ENCODE results near the gene NDUFB7.
"Not testable (repeated sequence)": the region's sequence is repeated elsewhere in the genome, so short reads cannot be mapped to it uniquely, and the experiment has no call there.

NDUFB7 gene

DNA sequence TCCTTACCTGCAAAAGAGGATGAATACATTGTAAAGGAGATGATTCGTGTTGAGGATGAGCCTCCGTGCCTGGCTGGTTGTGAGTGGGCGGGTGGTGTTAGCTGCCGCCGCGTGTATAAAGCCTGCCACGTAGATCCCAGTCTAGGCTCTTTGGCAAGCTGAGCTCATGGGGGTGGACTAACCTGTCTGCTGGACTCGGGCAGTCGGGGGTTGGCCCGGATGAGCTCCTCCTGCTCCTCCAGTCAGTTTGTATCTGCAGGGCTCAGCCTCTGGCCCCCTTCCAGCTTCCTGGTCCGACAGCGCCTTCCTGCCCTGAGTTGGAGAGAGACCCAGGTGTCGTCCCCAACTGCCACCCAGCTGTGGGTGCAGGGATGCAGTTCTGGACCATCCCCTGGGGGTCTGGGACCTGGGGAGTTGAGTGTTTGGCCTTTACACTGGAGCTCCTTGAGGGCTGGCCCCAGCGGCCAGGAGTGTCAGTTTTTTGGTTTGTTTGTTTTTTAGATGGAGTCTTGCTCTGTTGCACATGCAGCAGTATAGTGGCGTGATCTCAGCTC lies 21.6 kb downstream of the NDUFB7 start:
- TF ChIP-seq, protein P1, sequence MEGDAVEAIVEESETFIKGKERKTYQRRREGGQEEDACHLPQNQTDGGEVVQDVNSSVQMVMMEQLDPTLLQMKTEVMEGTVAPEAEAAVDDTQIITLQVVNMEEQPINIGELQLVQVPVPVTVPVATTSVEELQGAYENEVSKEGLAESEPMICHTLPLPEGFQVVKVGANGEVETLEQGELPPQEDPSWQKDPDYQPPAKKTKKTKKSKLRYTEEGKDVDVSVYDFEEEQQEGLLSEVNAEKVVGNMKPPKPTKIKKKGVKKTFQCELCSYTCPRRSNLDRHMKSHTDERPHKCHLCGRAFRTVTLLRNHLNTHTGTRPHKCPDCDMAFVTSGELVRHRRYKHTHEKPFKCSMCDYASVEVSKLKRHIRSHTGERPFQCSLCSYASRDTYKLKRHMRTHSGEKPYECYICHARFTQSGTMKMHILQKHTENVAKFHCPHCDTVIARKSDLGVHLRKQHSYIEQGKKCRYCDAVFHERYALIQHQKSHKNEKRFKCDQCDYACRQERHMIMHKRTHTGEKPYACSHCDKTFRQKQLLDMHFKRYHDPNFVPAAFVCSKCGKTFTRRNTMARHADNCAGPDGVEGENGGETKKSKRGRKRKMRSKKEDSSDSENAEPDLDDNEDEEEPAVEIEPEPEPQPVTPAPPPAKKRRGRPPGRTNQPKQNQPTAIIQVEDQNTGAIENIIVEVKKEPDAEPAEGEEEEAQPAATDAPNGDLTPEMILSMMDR (IDR thresholded peaks at IDR 0.05; ENCODE audit: low read depth, low read length): no peak

DNA sequence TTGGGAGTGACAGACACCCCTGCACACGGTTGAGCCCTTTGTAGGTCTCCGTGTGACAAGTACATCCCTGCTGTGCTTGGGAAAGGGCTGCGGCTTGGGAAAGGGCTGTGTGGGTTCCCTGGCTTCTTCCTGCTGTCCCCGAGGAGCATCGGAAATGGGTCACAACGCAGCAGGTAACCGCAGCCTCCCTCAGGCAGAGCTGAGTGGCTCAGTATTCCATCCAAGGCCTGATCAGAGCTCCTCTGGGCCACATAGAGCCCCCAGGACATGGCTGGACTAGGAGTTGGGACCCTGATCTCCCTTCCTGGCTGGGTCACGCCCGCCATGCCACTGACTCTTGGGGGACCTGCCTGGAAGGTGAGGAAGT lies 26.2 kb downstream of the NDUFB7 start:
- no peak for DNase-seq (ENCODE audit: extremely low read depth, low read depth)
- TF ChIP-seq, protein P1 (IDR thresholded peaks at IDR 0.05; ENCODE audit: low read depth, low read length): no peak

More for the DNA sequence above, 21.6 kb downstream of the NDUFB7 start:
- DNase-seq (ENCODE audit: extremely low read depth, low read depth): no peak

DNA sequence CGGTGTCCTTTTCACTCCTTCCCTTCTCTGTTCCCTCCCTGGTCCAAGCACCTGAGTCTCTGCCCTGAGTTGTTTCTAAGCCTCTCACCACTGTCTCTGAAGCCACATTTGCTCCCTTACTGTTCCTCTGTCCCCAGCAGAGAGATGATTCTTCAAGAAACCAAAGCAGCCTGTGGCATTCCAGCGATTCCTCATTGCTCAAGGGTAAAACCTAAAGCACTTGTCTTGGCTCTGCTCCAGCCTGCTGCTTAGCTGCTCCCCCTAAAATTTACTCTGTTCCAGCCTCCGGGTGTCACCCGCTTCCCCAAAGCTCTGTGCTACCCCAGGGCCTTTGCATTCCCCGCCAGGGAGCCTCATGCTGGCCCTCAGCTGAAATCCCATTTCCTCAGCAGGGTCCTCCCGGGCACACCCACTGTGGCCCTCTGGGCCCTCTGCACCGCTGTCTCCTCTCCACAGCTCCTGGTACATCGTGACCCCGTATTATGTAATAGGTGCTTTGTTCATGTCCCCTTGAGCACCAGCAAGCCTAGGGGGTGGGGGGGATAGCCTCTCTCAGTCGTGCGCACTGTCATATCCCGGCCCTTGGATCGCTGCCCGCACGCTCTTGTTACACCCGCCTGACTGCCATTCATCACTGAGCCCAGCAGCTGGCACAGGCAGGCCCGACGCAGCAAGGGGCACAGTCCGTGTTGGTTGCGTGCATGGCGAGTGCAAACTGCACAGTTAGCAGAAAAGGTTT lies 26.7 kb downstream of the NDUFB7 start:
- TF ChIP-seq, protein P1 (IDR thresholded peaks at IDR 0.05; ENCODE audit: low read depth, low read length): no peak
- no peak for DNase-seq (ENCODE audit: extremely low read depth, low read depth)

DNA sequence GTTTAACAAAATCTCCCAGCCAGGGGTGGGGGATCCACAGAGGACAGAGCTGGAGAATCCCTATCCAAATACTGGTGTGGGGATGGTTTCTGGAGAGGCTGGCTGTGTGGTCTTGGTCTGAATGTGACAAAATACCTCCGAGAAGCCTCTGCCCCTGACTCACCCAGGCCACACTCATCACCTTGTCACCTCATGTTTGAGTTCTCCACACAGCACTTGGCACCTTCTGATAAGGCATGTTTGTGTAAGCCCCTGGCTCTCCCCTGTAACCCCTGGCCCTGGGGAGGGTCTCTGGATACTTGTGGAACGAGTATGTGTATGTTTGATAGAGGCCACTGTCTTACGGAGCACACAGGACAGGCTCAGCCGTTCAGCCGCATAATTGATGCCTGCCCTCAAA lies 27.8 kb downstream of the NDUFB7 start:
- TF ChIP-seq, protein P1 (IDR thresholded peaks at IDR 0.05; ENCODE audit: low read depth, low read length): no peak
- DNase-seq (ENCODE audit: extremely low read depth, low read depth): no peak

DNA sequence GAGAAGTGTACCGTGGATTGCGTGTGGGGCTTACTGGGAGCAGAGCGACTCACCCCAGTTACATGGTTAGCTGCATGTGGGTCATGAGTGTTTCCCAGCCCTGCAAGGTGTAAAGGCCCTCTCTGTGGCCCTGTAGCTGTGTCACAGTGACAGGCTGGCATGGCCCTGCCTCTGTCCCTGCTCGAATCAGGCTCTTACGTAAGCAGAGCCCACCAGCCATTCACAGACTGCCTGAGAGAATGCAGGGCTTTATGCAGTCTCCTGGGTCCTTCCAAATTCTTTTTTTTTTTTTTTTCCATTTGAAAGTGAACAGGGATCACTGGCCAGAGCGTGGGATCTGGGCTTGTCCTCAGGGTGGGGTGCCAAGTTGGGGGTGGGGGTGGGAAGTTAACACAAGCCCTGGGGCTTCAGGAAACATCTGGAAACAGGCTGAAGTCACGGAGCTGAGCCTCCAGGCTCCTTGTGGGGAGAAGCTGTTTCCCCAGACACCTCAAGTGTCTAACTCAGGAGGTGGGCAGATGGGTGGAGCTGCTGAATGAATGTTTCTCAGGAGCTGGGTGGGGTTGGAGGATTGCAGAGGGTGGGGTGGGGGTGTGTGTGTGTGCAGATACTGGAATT lies 29.0 kb downstream of the NDUFB7 start:
- TF ChIP-seq, protein P1 (IDR thresholded peaks at IDR 0.05; ENCODE audit: low read depth, low read length): no peak
- DNase-seq (ENCODE audit: extremely low read depth, low read depth): no peak

DNA sequence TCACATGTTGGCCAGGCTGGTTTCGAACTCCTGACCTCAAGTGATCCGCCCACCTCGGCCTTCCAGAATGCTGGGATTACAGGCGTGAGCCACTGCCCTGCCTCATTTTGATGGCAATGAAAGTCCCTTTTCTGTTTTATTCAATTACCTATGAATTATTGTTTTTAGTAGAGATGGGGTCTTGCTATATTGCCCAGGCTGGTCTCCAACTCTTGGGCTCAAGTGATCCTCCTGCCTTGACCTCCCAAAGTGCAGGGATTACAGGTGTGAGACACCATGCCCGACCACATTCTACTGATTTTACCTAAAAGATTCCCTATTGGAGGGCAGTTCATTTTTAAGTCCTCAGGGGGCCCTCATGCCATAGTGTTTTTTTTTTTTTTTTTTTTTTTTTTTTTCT lies 29.9 kb downstream of the NDUFB7 start:
- DNase-seq (ENCODE audit: extremely low read depth, low read depth): not testable (repeated sequence)

DNA sequence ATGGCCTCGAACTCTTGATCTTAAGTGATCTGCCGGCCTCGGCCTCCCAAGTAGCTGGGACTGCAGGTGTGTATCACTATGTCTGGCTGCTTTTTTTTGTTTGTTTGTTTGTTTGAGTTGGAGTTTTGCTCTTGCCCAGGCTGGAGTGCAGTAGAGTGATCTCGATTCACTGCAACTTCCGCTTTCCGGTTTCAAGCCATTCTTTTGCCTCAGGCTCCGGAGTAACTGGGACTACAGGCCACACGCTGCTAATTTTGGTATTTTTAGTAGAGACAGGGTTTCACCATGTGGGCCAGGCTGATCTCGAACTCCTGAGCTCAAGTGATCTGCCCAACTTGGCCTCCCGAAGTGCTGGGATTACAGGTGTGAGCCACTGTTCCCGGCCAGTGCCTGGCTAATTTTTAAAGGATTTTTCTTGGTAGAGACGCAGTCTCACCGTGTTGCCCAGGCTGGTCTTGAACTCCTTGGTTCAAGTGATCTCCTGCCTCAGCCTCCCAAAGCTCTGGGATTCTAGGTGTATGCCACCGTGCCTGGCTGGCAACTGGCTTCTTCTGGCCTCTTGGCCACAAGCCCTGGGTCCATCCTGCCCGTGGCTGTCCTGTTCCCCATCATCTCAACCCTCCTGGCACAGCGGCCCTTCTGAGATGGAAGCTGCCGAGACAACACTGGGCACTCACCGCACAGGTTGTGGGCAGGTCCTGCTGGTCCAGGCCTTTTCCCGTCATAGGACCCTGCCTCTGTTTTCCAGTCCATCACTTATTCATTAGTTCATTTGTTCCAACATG lies 30.9 kb downstream of the NDUFB7 start:
- TF ChIP-seq, protein P1 (IDR thresholded peaks at IDR 0.05; ENCODE audit: low read depth, low read length): no peak
- no peak for DNase-seq (ENCODE audit: extremely low read depth, low read depth)
